GM19099 (cell line): Measurements from ENCODE around the gene TMC6.
A peak's percentile ranks its signal among the peaks of the same experiment; 100 is the strongest.

Source experiments
- POLR2A ChIP-seq: IDR thresholded peaks from 3 replicates; pipeline ENCODE4 v1.6.1; 2011; ENCODE audit warnings: low read depth; ENCODE audit not compliant: insufficient read length; ENCODE audit errors: extremely low read depth

Gene TMC6

DNA sequence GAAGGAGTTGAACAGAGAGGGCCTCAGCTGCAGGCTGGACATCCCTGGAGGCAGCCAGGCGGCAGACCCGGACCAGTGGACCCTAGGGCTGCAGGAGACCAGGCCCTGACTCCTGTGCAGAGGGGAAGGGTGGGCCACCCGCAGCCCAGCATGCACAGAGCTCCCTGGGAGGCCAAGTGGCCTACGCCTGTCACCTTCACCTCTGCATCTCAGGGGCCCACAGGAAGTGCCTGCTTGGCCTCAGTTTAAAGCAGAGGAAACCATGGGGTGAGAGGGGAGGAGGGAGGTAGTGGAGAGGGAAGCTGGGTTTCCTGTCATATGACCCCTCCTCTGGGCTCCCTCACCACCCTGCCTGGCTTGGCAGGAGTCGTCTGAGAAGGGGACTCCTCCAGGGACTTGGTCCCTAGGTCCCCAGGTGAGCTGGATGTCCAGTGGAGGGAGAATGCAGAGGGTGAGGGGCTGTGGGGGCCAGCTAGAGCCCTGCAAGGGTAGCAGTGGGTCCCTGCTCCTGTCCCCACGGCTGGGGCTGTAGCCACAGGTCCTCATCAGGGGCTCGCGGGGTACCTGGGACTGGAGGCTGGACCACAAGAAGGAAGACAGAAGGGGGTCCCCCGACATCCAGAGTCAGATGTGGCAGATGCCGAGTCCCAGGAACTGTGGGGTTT is 2.0 kb upstream of the TMC6 start, which contains the start of gene TMC8:
TSS of gene TMC8 (plus strand) at position 335 of the 665 bp plus-strand sequence. CDS start 818 bp downstream, outside the sequence.
- peak; percentile 65 for TF ChIP-seq POLR2A

DNA sequence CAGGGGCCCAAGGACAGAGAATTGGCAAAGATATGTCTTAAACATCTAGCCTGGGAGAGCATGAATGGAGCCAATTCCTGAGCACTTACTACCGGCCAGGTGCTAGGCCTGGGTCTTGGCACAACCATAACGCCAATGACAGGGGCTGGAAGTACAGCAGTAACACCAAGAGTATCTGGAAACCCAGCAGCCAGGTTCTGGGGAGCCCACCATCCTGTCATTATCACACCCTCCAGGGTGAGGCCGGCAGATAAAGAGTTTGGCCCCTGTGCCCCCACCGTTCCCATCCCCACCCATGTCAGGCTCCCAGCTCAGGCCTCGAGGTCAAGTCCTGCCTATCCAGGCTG is 1.5 kb upstream of the TMC6 start:
- TF ChIP-seq POLR2A = no peak

DNA sequence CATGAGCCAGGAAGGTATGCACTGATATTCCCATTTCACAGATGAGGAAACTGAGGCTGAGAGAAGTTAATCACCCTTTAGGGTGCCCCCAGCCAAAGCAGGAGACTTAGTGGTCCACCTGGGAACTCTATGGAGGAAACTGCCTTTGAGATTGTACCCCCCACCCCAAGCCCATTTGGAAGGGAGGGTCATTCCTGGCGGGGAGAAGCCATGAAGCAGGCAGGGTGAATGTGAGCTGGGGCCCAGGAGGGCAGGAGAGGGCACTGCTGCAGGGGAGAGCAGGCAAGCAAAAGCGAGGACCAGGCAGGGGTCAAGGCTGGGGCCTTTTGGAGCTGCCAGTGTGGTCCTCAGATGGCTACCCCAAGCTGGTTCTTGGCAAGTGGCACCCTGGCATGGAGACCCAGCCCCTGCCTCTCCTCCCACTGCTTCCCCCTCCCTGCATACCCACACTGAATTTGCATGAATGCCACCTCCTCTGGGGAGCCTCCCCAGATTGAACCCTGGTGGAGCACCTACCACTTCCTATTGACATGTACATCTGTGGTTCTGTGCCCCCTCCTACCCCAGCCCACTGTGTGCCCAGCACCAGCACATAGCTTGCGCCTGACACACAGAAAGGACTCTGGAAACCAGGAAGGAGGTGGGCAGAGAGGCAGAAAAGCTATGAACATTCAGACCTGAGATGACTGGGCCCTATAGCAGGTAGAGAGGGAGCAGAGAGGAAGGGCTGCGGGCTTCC is 965 bp upstream of the TMC6 start:
- no peak for TF ChIP-seq POLR2A

DNA sequence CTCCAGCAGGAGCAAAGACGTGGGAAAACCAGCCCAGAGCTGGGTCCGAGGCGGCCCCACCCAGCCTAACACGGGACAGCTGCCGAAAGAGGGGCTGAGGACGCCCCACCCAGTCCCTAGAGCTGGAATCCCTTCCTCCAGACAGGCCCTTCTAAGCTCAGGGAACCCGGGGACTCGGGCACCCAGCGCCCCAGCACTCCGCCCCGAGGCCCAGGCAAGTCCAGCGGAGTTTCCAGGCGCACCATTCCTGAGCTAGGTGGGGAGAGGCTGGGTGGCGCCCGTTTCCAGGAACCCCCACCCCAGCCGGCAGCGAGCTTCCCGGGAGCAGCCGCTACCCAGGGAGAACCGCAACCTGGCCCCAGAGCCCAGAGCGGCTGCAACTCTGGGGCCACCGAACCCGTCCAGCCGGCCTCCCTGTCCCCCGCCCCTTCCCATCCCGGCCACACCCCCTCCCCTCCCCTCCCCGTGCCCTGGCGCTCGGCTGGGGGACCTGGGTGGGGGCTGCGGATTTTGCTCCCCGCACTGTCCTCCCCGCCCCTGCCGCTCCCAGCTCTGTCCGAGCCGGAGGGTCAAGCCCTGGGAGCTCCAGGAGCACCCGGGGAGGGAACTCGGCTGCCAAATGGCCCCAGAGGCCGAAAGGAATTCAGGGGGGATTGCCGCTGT is 536 bp downstream of the TMC6 start:
- TF ChIP-seq POLR2A = no peak

DNA sequence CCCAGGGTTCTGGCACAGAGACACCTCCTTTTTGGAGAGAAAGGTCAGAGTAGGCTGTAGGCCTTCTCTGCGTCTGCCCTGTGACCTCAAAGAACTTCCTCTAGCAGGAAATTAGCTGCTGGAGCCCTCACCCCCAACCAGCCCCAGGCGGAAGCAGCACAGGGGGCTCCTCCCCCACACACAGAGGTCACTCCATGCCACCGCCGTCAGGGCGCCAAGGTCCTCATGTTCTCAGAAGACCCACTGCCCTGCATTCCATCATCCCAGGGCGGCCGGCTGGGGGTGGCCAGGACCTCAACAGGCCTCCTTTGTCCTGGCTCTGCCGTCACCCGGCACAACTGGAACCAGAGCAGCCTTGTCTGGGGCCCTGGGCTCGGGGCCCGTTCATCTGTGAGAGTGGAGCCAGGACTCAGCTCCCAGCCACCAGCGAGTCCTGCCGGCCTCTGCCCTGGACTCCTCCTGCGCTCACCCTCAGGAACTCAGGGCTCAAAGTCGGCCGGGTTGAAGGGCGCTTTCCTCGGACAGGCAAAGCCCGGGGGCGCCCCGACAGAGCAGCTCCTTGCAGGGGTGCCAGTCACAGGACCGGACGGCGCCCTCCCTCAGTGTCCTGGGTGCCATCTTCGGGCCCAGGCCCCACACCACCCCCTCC is 1.2 kb downstream of the TMC6 start:
- TF ChIP-seq POLR2A = peak; percentile 81

DNA sequence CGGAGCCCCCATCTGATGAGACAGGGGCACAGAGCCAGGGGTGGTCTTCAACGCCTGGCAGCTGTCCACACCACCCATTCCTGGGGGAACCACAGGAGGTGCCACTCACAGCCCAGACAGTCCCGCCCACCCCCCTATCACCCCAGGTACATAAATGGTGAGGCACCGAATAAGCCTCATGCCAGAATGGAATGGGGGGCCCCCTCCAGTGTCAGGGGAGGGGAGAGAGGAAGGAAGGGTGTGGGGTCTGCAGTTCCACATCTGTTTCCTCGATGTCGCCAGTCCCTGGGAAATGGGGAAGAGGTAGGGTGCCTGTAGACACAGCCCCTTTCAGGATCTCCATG is 1.7 kb downstream of the TMC6 start:
- no peak for TF ChIP-seq POLR2A

DNA sequence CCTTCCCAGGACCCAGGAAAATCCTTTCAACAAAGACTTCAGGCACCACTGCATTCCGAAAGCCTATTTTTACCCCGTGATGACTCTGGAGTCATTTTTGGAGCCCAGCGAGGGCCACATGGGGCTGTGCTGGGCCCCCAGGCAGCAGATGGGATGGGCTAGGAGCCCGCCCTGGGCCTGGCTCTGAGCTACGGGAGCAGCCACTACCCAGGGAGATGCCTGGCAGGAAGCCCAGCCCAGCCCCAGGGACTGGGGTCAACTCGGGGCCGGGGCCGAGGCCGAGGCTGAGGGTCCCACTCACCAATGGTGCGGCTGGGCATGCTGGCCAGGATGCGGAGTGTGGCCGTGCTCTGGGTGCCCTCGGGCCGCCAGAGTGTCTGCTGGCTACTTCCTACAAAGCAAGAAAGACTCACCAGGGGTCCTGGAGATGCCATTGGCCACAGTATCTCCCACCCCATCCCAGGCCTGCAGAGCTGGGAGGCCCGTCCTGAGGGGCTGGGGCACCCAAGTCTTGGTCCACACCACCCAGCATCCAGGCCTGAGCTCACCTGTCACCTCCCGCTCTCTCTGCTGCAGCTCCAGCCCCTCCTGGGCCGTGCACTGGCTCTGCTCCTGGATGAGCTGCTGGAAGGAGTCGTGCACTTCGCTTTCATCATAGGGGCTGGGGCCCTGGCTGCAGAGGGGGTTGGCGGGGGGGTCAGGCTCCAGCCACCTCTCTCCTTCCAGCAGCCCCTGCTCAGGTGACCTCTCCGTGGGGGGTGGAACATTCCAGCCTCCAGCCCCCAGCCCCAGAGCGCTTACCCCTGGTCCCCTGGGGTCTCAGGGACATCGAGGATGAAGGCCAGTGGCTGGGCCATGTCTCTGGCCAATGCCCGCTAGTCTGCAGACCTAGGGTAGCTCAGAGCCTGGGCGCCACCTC is 2.3 kb downstream of the TMC6 start:
- TF ChIP-seq POLR2A = peak; percentile 2

DNA sequence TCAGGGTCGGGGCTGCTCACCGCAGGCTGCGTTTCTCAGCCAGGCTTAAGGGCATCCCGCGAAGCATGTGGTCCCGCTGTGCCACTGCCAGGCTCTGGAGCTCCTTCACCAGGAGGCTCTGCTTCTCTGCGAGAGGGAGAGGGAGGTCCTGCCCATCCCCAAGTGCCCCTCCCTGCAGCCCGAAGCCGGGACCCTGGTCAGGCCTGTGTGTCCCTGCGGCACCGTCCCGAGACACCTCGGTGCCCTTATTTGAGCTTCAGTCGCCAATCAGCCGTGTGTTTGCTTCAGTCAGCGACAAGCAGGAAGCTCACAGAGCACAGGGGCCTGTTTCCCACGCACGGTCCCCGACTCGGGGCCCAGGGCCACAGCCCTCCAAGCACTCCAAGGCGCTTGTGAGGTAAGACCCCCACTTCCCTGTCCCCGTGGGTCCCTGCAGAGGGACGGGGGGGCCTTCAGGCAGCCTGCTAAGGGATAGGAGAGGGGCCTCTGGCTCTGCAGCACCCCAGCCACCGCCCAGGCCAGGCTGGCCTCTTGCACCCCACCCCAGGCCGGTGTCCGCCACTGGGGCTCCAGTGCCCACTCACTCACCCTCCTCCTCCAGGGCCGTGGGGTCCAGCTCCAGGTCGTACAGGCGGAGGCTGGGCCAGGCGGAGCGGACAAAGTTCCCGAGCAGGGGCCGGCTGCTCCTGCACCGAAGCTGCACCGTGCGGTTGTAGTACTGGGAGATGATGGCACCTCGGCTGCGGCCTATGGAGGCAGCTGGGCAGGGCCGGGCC is 3.2 kb downstream of the TMC6 start:
- TF ChIP-seq POLR2A = peak; percentile 37

DNA sequence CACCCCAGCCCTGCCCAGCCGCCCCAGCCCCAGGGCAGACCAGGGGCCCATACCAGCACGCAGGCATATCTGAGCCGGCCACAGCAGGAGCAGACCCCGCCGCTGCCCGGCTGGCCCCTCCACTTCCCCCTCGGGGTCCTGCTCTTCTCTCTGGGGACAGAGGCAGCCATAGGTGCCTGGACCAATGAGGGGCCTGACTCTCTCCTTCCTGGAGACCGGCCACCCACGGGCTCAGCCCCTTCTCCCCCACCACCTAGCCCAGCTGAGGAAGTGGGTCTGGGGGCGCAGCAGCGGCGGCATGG is 3.8 kb downstream of the TMC6 start:
- no peak for TF ChIP-seq POLR2A

DNA sequence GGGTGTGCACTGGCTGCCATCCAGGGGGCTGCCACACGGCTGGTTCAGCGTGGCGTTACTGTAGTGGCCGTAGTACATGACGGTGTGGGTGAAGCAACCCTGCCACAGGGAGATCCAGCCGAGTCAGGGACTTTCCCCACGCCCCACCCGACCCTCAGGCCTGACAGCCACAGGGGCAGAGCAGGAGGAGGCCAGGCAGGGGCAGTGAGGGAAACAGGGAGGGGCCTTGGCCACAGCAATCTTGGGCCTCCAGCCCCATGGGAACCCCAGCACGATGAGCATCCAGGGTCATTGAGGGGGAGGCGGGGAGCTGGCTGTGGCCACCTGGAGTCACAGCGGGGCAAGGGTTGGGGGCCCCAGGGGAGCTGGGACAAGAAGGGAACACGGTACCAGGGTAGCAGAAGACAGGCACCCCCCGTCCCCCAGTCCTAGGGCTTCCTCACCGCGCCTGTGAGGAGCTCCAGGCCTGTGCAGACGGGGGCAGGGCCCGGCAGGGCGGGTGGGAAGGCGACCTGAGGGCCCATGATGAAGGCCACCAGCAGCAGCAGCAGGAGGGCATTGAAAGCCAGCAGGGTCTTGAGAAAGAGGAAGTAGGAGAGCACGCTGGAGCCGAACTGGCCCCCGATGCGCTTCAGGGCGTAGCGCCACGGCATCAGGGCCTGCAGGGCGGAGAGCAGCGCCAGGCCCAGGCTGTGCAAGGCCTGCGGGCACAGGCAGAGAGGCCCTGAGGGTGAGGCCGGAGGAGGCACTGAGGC is 4.3 kb downstream of the TMC6 start:
- peak; percentile 38 for TF ChIP-seq POLR2A

DNA sequence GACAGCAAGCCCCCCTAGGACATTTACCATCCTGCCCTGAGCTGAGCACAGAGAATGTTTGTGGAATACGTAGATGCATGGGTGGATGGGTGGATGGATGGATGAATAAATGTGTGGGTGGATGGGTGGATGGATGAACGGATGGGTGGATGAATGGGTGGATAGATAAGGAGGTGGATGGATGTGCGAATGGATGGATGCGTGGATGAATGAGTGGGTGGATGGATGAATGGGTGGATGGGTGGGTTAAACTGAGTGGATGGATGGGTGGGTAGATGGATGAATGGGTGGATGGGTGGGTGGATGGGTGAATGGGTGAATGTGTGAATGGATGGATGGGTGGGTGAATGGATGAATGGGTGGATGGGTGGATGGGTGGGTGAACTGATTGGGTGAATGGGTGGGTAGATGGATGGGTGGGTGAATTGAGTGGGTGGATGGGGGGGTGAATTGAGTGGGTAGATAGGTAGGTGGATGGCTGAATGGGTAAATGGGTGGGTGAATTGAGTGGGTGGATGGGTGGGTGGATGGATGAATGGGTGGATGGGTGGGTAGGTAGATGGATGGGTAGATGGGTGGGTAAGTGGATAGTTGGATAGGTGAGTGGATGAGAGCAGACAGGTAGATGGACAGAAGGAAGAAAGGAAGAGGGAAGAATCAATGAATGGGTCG is 5.2 kb downstream of the TMC6 start:
- TF ChIP-seq POLR2A = no peak

DNA sequence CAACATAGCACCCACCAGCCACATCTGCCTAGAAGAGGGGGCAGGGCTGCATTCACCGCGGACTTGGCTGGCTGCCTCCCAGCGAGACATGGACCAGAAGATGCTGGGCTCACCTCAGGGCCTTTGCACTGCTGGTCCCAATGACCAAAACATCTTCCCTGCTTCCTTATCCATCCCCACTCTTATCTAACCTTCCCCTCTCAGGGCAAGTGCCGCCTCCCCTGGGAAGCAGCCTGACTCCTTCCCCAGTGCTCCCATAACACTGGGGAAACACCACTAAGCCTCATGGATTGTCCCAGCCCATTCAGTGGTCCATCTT is 5.7 kb downstream of the TMC6 start:
- TF ChIP-seq POLR2A = no peak

DNA sequence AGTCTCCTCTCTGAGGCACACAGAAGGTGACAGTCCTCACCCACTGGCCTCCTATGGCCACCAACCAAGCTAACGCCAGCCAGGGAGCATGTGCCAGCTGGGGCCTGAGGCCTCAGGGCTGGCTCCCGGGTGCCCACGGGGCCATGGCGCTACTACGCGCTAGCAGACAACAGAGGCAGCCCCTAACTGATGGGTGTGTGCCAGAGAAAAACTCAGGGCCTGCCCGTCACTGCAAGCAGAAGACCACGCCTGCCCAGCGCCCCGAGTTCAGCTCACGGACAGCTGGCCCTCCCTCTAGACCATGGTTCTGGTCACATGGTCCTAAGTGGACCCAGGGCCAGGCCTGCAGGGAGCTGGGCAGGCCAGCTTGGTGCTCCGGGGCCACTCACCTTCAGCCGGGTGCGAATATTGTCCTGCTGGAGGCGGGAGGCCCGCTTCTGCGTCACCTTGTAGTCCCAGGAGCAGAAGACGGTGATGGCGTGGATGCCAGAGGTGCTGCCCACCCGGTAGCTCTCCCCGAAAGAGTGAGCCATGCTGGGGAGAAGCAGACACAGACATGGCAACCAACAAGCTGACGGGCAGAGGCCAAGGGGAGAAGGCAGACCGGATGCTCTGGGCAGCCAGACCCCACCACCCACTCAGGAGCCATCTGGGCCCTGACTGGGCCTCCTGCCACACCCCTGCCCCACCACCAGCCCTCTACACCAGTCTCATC is 6.2 kb downstream of the TMC6 start:
- TF ChIP-seq POLR2A = no peak

DNA sequence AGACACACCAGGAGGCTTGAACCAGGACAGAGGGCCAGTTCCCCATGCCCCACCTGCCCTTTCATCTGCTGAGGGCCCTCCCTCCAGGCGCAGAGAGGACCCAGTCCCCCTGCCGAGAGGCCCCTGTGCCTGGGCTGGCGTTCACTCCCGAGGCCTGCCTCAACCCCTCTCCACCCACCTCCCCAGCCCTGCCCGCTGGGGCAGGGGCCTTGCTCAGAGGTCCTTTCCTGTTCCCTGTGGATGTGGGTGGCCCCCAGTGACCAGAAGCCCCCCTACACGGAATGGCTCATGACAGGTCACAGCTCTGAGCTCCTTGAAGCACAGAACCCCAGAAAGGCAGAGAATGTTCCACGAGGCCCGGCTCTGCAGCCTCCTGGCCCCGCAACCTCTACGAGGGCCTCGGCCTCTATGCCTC is 6.7 kb downstream of the TMC6 start:
- TF ChIP-seq POLR2A = no peak
